T-cell (primary cell): Measurements from ENCODE around the gene KLB. TPM values are rescaled to one million over a fixed set of nuclear protein-coding genes. Genes with fewer than 3 reads are reported as not detected.

ENCODE experiments used
- ATAC-seq, 4 experiments: fragments of 200-7000 bp in 3 of 4; fragments of 150-1000 bp in 1 of 4; cut with Tn5 transposase; replicated peaks in 1 of 4; 1 replicate in 3 of 4; 2 replicates in 1 of 4; pipeline ENCODE4 v1.10.0; 2021; ENCODE audit warnings: moderate library complexity in 3 of 4, mild to moderate bottlenecking in 2 of 4, moderate number of reproducible peaks in 1 of 4
- CTCF ChIA-PET, 2 donors: fragments of 300-600 bp; sonication (Branson Sonifier 250); formaldehyde crosslinking; loops; one replicate each; lab custom pipeline; 2022; ENCODE audit warnings: antibody characterized with exemption in 2 of 2; lab: Charles Lee
- POLR2A ChIA-PET, 2 donors: fragments of 300-600 bp; sonication (Branson Sonifier 250); formaldehyde crosslinking; loops; one replicate each; lab custom pipeline; 2022; ENCODE audit warnings: antibody characterized with exemption in 2 of 2; lab: Charles Lee
- DNase-seq, 35 experiments: peaks; one replicate each; pipeline versions ENCODE4 v3.0.0 to v3.0.0-alpha.2; 2013 to 2023
- H3K27ac ChIP-seq: one replicate; pipeline ENCODE4 v1.5.1; 2013; ENCODE audit warnings: low read length
- H3K27me3 ChIP-seq, 2 experiments: replicated peaks in 1 of 2; 1 replicate in 1 of 2; 2 replicates in 1 of 2; pipeline versions ENCODE4 v1.6.1 to v1.7.0; 2013; ENCODE audit warnings: low read length in 1 of 2, mixed read lengths in 1 of 2; ENCODE audit not compliant: control insufficient read depth in 2 of 2, insufficient read depth in 2 of 2; ENCODE audit errors: extremely low read depth in 1 of 2
- H3K36me3 ChIP-seq, 2 donors: 1 replicate in 1 of 2; 2 replicates in 1 of 2; pipeline versions ENCODE4 v1.6.1 to v1.7.0; 2013; ENCODE audit warnings: low read length in 1 of 2; ENCODE audit not compliant: control insufficient read depth in 2 of 2, insufficient read depth in 1 of 2; ENCODE audit errors: extremely low read depth in 1 of 2
- H3K4me1 ChIP-seq, 2 experiments: 1 replicate in 1 of 2; 2 replicates in 1 of 2; pipeline versions ENCODE4 v1.6.1 to v1.7.0; 2013; ENCODE audit warnings: low read length in 2 of 2, mixed read lengths in 1 of 2; ENCODE audit not compliant: insufficient read depth in 2 of 2, control insufficient read depth in 1 of 2; ENCODE audit errors: extremely low read depth in 1 of 2
- H3K4me3 ChIP-seq, 2 donors: 1 replicate in 1 of 2; 2 replicates in 1 of 2; pipeline versions ENCODE4 v1.5.1 to v1.7.0; 2013; ENCODE audit warnings: mild to moderate bottlenecking in 2 of 2, low read length in 1 of 2, moderate library complexity in 1 of 2; ENCODE audit not compliant: control insufficient read depth in 1 of 2; ENCODE audit errors: extremely low read depth in 1 of 2
- H3K9me3 ChIP-seq: 2 replicates; pipeline ENCODE4 v1.7.0; 2013
- H3K27ac Mint-ChIP-seq, 2 donors: one replicate each; pipeline ENCODE4 v1.8.0; 2020 to 2021; ENCODE audit warnings: mild to moderate bottlenecking in 2 of 2, mixed read lengths in 2 of 2
- H3K27me3 Mint-ChIP-seq, 2 donors: one replicate each; pipeline ENCODE4 v1.8.0; 2021 to 2022; ENCODE audit warnings: mixed read lengths in 2 of 2
- H3K36me3 Mint-ChIP-seq: one replicate; pipeline ENCODE4 v1.8.0; 2021; ENCODE audit warnings: mixed read lengths
- H3K4me1 Mint-ChIP-seq, 3 donors: one replicate each; pipeline ENCODE4 v1.8.0; 2020 to 2022; ENCODE audit warnings: mixed read lengths in 3 of 3, mild to moderate bottlenecking in 1 of 3
- H3K4me3 Mint-ChIP-seq, 3 donors: one replicate each; pipeline ENCODE4 v1.8.0; 2020 to 2022; ENCODE audit warnings: mild to moderate bottlenecking in 3 of 3, mixed read lengths in 3 of 3, moderate library complexity in 3 of 3
- H3K9me3 Mint-ChIP-seq, 3 donors: one replicate each; pipeline ENCODE4 v1.8.0; 2020 to 2022; ENCODE audit warnings: mixed read lengths in 3 of 3
- WGBS: methylation state at CpG from one replicate; pipeline ENCODE4 v1.1.5; 2013; ENCODE audit warnings: missing lambda C conversion rate; ENCODE audit not compliant: insufficient coverage; 5-methylcytosine and 5-hydroxymethylcytosine counted together
- total RNA-seq, 35 experiments: library from RNA in 6 of 35; stranded (reverse) in 6 of 35; fragments of 120-200 nt in 1 of 35; gene quantifications; one replicate each; pipeline versions ENCODE4 v1.2.1 to v1.2.4 and lab custom pipeline; 2013 to 2026

The KLB gene
- total RNA-seq, 5 donors from 2014 or later (not counting 1 experiment from before 2014, with no cell fraction given) = 0.06 TPM; not detected in 4

GRCh38 chr4:39446483-39446841 is 39.7 kb downstream of the KLB start:
- Mint-ChIP-seq H3K36me3 (peaks cover under 1% of the 10 kb centered on the region), H3K4me1 (peaks cover 8 to 17% (median 15%) of the 10 kb centered on the region in 3 donors), H3K27ac (no peak overlapping the region), H3K9me3 (no peaks in the 10 kb centered on the region), H3K27me3 (no peaks in the 10 kb centered on the region), H3K4me3 (peak overlapping the region in 2 of 3 donors; percentile 71 to 73)
- Histone ChIP-seq H3K27me3 (peaks cover 0 to 4% of the 10 kb centered on the region in 2 experiments), H3K4me3 (peak overlapping the region; percentile 36 to 53), H3K9me3 (no peaks in the 10 kb centered on the region), H3K4me1 (peaks cover 0 to 11% of the 10 kb centered on the region in 2 experiments), H3K36me3 (peaks cover 0 to 5% of the 10 kb centered on the region in 2 donors), H3K27ac (no peak overlapping the region)
- ChIA-PET CTCF (no interaction called here), POLR2A (interaction anchor here in 1 of 2 donors (0.5 kb wide), 1 partner anchor 797 kb away, joined by 3 read pairs; no protein-coding TSS in a partner anchor)
- DNase-seq = peak in 1 of 35 experiments; percentile 0
- 92% methylated on average over 20 of the region's 20 CpGs for WGBS
- no peak for ATAC-seq

GRCh38 chr4:39446842-39447573 is 40.3 kb downstream of the KLB start:
- ATAC-seq = peak; percentile 72 to 88 (median 76)
- H3K27ac ChIP-seq = no peak overlapping the region

GRCh38 chr4:39450618-39451017 is 43.9 kb downstream of the KLB start:
- H3K4me3 Mint-ChIP-seq = no peak overlapping the region
- H3K4me3 ChIP-seq = no peak overlapping the region
- H3K36me3 ChIP-seq = peaks cover 4 to 40% of the 10 kb centered on the region in 2 donors
- no peaks in the 10 kb centered on the region for H3K9me3 ChIP-seq
- ATAC-seq (no peak), DNase-seq (no peak)
- H3K9me3 Mint-ChIP-seq = no peaks in the 10 kb centered on the region
- peak overlapping the region; percentile 0 to 48 for H3K27ac Mint-ChIP-seq
- peaks cover 0 to 14% of the 10 kb centered on the region in 2 experiments for H3K4me1 ChIP-seq
- H3K27me3 Mint-ChIP-seq = no peaks in the 10 kb centered on the region
- no peak overlapping the region for H3K27ac ChIP-seq
- ChIA-PET POLR2A (interaction anchor here (0.6 to 0.7 kb wide), 5 partner anchors 69 to 935 kb away, joined by 3 to 7 read pairs (median 4); partner anchors contain the start of gene SMIM14 (in 1 of the 2)), CTCF (no interaction called here)
- H3K27me3 ChIP-seq = peaks cover 0 to 4% of the 10 kb centered on the region in 2 experiments
- 60% methylated on average over 1 of the region's 2 CpGs for WGBS
- peaks cover 36% of the 10 kb centered on the region for H3K36me3 Mint-ChIP-seq
- peaks cover 22 to 30% (median 24%) of the 10 kb centered on the region in 3 donors for H3K4me1 Mint-ChIP-seq

More at GRCh38 chr4:39446842-39447573, 40.3 kb downstream of the KLB start:
- CTCF ChIA-PET = no interaction called here
- POLR2A ChIA-PET = no interaction called here
- no peak overlapping the region for H3K27ac Mint-ChIP-seq
- peak in 34 of 35 experiments; percentile 7 to 74 (median 44) for DNase-seq
- peaks cover 6% of the 10 kb centered on the region for H3K36me3 Mint-ChIP-seq
- H3K9me3 Mint-ChIP-seq = no peaks in the 10 kb centered on the region
- no peaks in the 10 kb centered on the region for H3K27me3 Mint-ChIP-seq
- H3K9me3 ChIP-seq = no peaks in the 10 kb centered on the region
- peaks cover 0 to 10% of the 10 kb centered on the region in 2 donors for H3K36me3 ChIP-seq
- H3K4me3 Mint-ChIP-seq = peak overlapping the region; percentile 55 to 73 (median 71)
- peaks cover 0 to 4% of the 10 kb centered on the region in 2 experiments for H3K27me3 ChIP-seq
- H3K4me3 ChIP-seq = peak overlapping the region; percentile 36 to 53
- peaks cover 0 to 11% of the 10 kb centered on the region in 2 experiments for H3K4me1 ChIP-seq
- 30% methylated on average over 55 of the region's 61 CpGs for WGBS
- peaks cover 10 to 19% (median 15%) of the 10 kb centered on the region in 3 donors for H3K4me1 Mint-ChIP-seq

- H3K4me3 Mint-ChIP-seq = no peak overlapping the region
- H3K4me3 ChIP-seq = no peak overlapping the region
- DNase-seq (no peak), ATAC-seq (no peak)
- no peaks in the 10 kb centered on the region for H3K9me3 ChIP-seq
- no peak overlapping the region for H3K27ac Mint-ChIP-seq
- no peaks in the 10 kb centered on the region for H3K27me3 Mint-ChIP-seq
- CTCF ChIA-PET = interaction anchor here in 1 of 2 donors (0.5 kb wide), 1 partner anchor 497 kb away, joined by 5 read pairs; no protein-coding TSS in a partner anchor
- peaks cover 0 to under 1% of the 10 kb centered on the region in 2 experiments for H3K27me3 ChIP-seq
- peaks cover 43% of the 10 kb centered on the region for H3K36me3 Mint-ChIP-seq
- no peaks in the 10 kb centered on the region for H3K9me3 Mint-ChIP-seq
- H3K36me3 ChIP-seq = peaks cover 4 to 49% of the 10 kb centered on the region in 2 donors
- POLR2A ChIA-PET = interaction anchor here (0.7 kb wide), 5 partner anchors 68 to 606 kb away, joined by 3 to 7 read pairs (median 4); partner anchors contain the start of gene SMIM14 (in 1 of the 2)
- peaks cover 30 to 40% (median 33%) of the 10 kb centered on the region in 3 donors for H3K4me1 Mint-ChIP-seq
- no peak overlapping the region for H3K27ac ChIP-seq
- peaks cover 0 to 13% of the 10 kb centered on the region in 2 experiments for H3K4me1 ChIP-seq
- WGBS = 100% methylated on average over 2 of the region's 6 CpGs
Measured at GRCh38 chr4:39451423-39452023, 44.8 kb downstream of the KLB start.

GRCh38 chr4:39452153-39452859 is 45.6 kb downstream of the KLB start:
- Histone ChIP-seq H3K9me3 (no peaks in the 10 kb centered on the region), H3K27me3 (no peaks in the 10 kb centered on the region), H3K27ac (no peak overlapping the region), H3K4me1 (peaks cover 5 to 12% of the 10 kb centered on the region in 2 experiments), H3K36me3 (peaks cover 7 to 57% of the 10 kb centered on the region in 2 donors), H3K4me3 (no peak overlapping the region)
- H3K4me3 Mint-ChIP-seq = no peak overlapping the region
- ATAC-seq = no peak
- H3K27ac Mint-ChIP-seq = no peak overlapping the region
- peaks cover 51% of the 10 kb centered on the region for H3K36me3 Mint-ChIP-seq
- H3K9me3 Mint-ChIP-seq = no peaks in the 10 kb centered on the region
- POLR2A ChIA-PET = interaction anchor here in 1 of 2 donors (1.3 kb wide), 1 partner anchor 99 kb away, joined by 4 read pairs; no protein-coding TSS in a partner anchor
- H3K4me1 Mint-ChIP-seq = peaks cover 36 to 43% (median 37%) of the 10 kb centered on the region in 3 donors
- H3K27me3 Mint-ChIP-seq = no peaks in the 10 kb centered on the region
- 89% methylated on average over 3 of the region's 6 CpGs for WGBS
- no peak for DNase-seq
- CTCF ChIA-PET = no interaction called here
